ENCODE measurements around the gene PRADC1. TPM values are rescaled to one million over a fixed set of nuclear protein-coding genes. Genes with fewer than 3 reads are reported as not detected.
"Not testable (repeated sequence)": the region's sequence is repeated elsewhere in the genome, so short reads cannot be mapped to it uniquely, and the experiment has no call there.

Gene PRADC1
- total RNA-seq (2014; rRNA removed; shearing (Covaris generic); ENCODE audit: low replicate concordance), result 30.0 and 35.7 TPM in 2 replicates

DNA sequence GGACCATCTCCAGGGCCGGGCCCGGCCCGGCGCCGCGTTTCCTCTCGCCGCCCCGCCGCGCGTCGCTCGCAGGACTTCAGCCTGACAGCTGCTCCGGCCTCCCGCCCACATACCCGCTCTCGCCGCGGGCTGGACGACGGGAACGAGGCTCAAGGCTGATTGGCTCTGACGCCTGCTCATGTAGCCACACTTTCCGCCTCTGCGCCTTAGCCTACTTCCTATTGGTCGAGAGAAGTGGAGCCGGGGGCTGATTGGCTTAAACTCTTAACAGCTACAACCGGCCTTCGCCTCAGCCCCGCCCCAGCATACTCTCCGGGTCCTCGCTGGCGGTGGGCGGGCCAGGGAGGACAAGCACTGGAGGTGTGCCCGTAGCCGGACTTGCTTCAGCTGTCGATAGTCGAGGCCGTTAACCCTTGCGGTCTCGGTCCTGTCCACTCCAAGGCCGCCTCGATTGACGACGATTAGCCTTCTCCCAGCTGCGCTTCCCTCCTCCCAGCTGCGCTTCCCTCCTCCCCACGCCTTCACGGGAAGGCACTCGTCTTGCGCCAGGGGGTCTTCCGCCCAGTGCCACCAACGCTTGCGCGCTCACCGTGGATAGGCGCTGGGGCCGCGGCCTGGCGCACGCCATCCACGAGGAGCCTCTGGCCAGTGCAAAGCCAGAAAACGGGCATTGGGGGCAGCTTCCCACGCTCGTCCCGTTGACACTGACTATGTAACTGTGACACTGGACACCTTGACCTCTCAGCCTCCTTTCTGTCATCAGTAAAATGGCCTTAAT lies at the start of gene PRADC1:
Gene PRADC1, minus strand, starts transcription at position 86 of the 778 bp plus-strand sequence. Its CDS starts 79 bp downstream, at position 7.
- DNase-seq, result peak; percentile 99
- Histone ChIP-seq H3K27me3 (no peaks in the 10 kb centered on the region), H3K9me3 (no peaks in the 10 kb centered on the region), H3K36me3 (peaks cover 22% of the 10 kb centered on the region), H3K4me3 (peak within 1 kb of the TSS; percentile 97)

DNA sequence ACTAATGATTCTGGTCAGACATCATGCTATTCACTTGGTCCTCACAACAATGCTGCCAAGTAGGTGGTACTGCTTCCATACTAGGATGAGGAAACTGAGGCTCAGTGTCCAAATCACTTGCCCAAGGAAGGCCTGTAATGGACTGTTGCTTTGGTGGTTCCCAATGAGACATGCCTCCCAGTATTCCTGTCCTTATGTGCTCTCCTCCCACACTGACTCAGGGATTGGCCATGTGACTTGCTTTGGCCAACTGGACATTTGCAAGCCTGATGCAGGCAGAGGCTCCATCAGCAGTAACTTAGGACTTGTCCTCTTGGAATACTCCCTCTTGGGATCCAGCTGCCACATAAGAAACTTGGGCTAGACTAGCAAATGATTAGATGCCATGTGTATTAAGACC lies 48.2 kb upstream of the PRADC1 start:
- DNase-seq, result no peak
- no peaks in the 10 kb centered on the region for H3K36me3 ChIP-seq
- H3K4me3 ChIP-seq, result no peak overlapping the region
- 0 out of 2 replicates have a peak, but pooled peaks cover 4% of the 10 kb centered on the region for H3K27me3 ChIP-seq
- no peaks in the 10 kb centered on the region for H3K9me3 ChIP-seq

DNA sequence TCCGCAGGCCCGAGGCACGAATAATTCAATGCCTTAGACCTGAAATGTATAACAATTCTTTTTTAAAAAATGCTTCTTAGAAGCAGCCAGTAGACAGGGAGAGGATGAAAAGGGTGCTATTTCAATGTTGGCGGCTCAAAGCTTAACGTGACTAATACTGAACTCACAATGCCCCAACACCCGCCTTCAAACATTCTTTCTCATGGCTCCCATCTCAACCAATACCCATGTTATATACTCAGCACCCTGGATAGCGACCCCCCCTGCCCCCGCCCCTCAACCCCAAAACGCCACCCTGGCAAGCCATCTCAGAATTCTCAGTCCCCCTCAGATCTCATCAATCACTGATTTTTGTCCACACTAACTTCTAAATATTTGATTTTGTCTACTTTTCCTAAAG lies 46.8 kb upstream of the PRADC1 start:
- no peaks in the 10 kb centered on the region for H3K9me3 ChIP-seq
- DNase-seq, result no peak

DNA sequence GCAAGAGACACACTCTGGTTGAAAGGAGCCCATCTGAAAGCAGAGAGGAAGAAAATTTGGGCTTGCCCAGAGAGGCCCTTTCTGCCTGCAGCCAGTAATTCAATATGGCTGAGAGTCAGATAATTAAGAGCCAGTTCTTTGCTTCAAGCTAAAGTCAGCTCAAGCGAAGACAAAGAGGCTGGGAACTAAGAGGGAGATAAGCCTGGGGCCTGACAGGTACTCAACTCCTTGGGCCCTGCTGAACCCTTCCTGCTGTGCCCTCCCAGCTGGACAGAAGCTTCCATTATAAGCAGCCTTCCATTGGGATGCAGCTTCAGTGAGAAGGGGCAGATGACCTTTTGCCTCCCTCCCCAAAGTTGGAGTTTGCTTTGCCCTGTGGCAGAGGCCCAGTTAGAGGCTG lies 39.2 kb upstream of the PRADC1 start:
- DNase-seq, result no peak
- Histone ChIP-seq H3K4me3 (no peak overlapping the region), H3K27me3 (no peaks in the 10 kb centered on the region), H3K9me3 (no peaks in the 10 kb centered on the region), H3K36me3 (no peaks in the 10 kb centered on the region)

More for the DNA sequence above, 46.8 kb upstream of the PRADC1 start:
- Histone ChIP-seq H3K4me3 (no peak overlapping the region), H3K27me3 (no peaks in the 10 kb centered on the region), H3K36me3 (no peaks in the 10 kb centered on the region)

DNA sequence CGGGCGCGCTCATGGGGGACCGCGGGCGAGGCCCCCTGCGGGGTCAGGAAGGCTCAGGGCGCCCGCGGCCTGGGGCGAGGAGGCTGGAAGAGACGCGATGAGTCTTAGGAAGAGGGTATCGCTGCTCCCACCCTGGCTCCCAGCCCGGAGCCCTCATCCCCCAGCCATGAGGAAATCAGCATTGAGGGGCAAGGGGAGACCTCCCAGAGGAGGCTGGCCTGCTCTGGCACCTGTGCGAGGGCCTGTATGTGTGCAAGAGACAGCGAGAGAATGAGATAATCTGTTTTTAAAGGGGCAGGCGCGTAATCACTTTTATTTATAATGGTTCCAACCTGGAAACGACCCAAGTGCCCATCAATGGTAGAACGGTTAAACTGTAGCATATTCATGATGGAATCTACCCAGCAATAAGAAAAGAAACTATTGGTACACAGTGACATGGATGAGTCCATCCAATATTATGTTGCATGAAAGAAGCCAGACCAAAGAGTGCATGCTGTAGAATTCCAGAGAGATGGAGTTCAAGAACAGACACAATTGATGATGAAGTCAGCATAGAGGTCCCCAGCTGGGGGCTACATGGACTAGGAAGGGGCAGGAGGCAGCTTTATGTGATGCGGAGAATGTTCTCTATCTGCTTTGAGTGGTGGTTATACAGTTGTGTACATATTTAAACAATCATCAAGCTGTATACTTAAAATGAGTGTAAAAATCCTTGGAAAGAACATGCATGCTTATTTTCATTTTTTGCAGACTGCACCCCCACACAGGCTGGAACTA lies 36.8 kb upstream of the PRADC1 start:
- no peaks in the 10 kb centered on the region for H3K36me3 ChIP-seq
- no peaks in the 10 kb centered on the region for H3K27me3 ChIP-seq
- no peak overlapping the region for H3K4me3 ChIP-seq
- H3K9me3 ChIP-seq, result no peaks in the 10 kb centered on the region
- DNase-seq, result no peak

DNA sequence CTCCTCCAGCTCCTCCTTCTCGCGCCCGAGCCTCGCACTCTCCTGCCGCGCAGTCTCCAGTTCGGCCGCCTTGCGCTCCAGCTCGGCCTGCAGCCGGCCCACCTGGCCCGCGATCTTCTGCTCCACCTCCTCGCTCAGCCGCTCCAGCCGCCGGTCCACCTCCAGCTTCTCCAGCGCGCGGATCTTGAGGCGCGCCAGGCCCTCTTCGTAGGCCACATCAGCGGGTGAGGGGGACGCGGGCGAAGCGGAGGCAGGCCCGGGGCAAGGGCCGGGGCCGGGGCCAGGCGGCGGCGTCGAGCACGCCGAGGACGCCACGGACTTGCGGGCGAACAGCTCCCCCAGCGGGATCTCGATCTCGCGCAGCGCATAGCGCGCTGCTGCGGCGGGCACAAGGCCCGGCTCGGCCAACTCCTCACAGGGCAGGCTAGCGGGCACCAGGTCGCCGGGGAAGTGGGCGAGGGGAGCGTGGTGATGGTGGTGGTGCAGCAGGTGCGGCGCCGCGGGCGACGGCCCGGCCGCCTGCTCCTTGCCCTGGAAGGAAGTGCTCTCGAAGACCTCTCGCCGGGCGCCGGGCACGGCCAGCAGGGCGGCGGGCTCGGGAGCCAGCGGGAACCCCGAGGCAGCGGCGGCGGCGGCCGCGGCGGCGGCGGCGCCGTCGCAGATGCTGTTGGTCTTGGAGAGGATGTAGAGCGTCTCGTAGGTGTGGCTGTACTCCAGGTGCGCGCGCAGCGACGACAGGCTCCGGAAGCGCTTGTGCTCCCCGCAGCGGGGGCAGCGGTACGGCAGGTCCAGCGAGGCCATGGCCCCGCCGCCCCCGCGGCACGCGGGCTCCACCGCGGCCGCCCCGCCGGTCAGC lies 36.0 kb upstream of the PRADC1 start:
- no peak for DNase-seq
- no peaks in the 10 kb centered on the region for H3K27me3 ChIP-seq
- no peak overlapping the region for H3K4me3 ChIP-seq
- H3K9me3 ChIP-seq, result no peaks in the 10 kb centered on the region
- no peaks in the 10 kb centered on the region for H3K36me3 ChIP-seq

DNA sequence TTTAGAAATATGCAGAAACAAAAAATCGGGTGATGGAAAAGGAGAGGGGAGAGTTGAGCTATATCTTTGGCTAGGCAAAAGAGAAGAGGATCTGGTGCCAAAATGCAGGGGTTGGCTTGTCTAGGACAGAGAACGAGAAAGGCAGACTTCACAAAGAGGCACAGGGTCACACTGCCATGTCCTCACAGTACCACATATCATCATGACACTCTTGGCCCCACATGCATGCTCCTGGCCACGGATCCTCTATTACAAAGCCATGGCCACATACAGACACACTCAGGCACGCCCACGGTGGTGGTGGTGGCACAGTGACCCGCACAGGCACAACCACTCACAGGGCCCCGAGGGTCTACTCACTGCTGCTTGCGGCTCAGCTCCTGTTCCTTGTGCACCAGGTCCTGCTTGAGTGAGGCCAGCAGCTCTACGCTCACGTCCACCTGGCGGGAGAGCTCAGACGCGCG lies 35.4 kb upstream of the PRADC1 start:
- Histone ChIP-seq H3K4me3 (no peak overlapping the region), H3K36me3 (no peaks in the 10 kb centered on the region)
- no peak for DNase-seq

DNA sequence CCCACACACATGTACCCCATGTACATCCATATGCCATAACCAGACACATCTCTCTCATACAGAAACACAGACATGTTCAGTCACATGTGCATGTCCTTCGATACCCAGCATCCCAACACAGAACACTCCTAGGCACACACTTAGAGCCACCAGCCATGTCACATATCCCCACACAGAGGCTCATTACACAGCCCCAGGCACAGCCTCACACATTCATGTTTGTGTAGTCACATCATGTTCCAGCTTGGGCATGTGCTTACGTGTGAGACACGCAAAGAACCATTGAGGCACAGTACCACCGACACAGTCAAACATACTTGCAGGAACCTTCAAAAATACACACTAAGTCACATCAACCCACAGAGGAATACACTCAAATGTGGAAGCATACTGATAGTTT lies 34.0 kb upstream of the PRADC1 start:
- Histone ChIP-seq H3K27me3 (no peaks in the 10 kb centered on the region), H3K4me3 (no peak overlapping the region), H3K36me3 (no peaks in the 10 kb centered on the region), H3K9me3 (no peaks in the 10 kb centered on the region)
- DNase-seq, result no peak

More for the DNA sequence above, 35.4 kb upstream of the PRADC1 start:
- Histone ChIP-seq H3K27me3 (no peaks in the 10 kb centered on the region), H3K9me3 (no peaks in the 10 kb centered on the region)

DNA sequence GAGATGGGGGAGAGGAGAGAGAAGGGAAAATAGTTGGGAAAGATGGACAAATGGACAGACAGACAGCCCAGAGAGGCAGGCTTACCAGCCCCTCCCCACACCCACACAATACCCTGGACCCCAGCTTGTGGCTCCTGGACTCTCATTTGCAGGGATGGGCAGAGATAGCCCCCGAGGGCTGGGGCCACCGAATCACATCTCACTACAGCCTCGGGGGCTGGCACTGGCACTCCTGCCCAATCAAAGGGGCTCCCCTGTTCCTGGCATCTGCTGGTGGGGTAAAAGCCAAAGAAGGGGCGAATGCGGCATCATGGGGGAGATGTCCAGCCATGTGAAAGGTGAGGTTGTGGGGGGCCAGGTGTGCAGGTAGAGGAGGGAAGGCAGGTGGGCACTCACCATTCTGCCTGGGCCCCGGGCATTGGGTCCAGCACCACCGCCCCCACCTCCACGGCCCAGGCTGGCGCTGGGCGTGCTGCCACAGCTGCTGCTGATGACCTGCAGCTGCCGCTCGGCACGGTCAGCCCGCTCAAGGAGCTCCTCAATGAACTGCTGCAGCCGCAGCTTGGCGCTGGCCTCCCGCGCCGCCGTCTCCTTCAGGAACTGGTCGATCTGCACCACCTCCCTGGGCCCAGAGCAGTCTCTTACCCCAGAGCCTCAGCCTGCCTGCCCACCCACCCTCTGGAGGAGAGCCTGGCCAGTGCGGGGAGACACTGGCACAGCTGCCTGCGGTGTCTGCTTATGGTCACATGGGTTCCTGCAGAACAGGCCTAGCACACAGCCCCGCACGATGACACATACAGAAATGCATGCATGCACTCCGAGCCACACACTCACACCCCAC lies 33.2 kb upstream of the PRADC1 start:
- Histone ChIP-seq H3K9me3 (no peaks in the 10 kb centered on the region), H3K36me3 (no peaks in the 10 kb centered on the region), H3K4me3 (no peak overlapping the region), H3K27me3 (no peaks in the 10 kb centered on the region)
- no peak for DNase-seq

DNA sequence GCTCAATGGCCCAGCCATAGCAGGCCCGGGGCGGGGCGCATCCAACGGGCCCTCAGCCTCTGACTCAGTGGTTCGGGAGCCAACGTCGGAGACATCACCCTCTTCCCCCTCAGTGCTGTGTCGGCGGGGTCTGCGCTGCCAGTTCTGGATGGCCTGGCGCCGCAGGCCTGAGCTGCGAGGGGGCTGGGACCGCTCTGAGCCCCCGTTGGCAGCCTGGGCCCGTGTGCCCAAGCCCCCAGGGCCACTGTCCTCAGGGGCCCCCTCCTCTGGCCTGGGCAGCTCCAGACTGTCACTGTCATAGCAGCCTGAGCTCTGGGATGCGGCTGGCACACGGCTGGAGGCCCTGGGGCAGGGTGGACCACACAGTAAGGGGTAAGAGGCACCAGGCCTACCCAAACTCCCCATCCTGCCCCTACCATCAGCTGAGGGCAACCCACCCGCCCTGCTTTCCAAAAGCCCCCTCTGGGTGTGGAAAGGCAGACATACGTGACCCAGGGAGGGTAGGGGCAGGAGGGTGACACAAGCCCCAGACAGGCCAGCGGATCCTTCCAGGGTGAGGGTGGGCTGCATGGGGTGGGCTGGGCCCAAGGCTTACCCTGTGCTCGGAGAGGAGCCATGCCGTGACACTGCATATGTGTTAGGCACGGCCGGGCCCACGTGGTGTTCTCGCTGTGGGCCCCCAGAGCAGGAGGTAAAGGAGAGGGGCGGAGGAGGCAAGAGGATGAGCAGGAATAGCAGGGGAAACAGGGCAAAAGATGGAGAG lies 32.4 kb upstream of the PRADC1 start:
- Histone ChIP-seq H3K4me3 (no peak overlapping the region), H3K27me3 (no peaks in the 10 kb centered on the region), H3K9me3 (no peaks in the 10 kb centered on the region), H3K36me3 (no peaks in the 10 kb centered on the region)
- no peak for DNase-seq

DNA sequence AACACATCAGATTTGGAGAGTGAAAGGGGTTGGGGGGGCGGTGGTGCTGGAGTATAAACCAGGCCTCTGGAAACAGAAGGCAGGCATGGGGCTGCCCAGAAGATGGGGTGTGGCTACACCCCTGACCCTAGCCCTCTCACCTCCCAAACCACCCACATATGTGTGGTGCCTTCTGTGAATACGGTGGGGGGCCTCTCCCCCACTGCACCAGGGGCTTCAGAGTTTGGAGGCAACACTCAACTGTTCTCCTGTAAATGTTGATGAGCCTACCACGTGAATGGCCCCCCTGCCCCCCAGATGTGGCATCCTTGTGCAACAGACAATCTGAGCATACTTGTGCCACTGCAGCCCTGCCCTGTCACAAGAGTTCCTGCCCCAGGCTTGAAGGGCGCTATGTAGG lies 31.7 kb upstream of the PRADC1 start:
- Histone ChIP-seq H3K36me3 (no peaks in the 10 kb centered on the region), H3K27me3 (no peaks in the 10 kb centered on the region), H3K4me3 (no peak overlapping the region), H3K9me3 (no peaks in the 10 kb centered on the region)
- DNase-seq, result no peak

DNA sequence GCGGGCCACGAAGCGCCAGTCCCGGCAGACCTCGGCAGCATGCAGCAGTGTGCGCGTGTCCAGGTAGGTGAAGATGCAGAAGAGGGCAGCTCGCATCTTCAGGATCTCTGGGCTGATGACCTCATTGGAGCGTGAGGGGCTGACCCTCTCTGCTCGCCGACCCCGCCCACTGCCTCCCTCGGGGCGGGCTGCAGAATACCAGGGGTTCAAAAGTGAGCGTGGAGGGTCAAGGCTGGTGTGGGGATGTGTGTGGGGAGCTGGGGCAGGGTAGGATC lies 31.2 kb upstream of the PRADC1 start:
- Histone ChIP-seq H3K9me3 (no peaks in the 10 kb centered on the region), H3K27me3 (no peaks in the 10 kb centered on the region), H3K4me3 (no peak overlapping the region), H3K36me3 (no peaks in the 10 kb centered on the region)
- no peak for DNase-seq

DNA sequence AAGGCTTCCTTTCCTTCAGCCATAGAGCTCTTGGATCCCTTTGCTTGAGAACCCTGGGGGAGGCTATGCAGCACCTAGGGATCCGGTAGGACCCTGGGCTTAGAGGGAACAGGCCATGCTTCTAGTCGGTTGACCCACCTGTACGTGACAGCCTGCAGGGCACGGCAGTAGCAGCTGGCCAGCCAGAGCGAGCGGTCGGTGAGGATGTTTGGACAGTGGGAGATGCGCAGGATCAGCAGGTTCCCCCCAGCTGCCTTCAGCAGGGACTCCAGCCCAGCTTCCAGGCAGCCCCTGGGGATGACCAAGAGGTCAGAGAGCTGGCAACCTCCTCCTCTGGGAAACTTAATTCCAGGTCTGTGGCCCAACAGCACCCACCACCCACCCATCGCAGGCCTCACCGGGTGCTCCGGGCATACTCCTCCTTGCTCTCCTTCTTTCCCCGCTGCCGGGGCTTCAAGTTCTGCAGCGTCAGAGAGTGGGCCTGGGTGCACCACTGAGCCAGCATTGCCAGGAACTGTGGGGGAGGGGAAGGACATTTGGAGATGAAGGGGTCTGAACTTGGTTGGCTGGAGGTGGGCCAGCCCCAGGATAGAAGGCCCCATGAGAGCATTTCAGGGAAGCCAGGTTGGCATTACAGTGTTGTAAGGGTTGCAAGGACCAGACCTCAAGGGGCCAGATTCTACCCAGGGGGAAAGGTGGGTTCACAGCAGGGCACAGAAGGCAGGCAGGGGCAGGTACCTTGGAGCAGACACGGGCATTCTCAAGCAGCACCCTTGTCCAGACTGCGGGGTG lies 30.7 kb upstream of the PRADC1 start:
- Histone ChIP-seq H3K27me3 (no peaks in the 10 kb centered on the region), H3K9me3 (no peaks in the 10 kb centered on the region), H3K36me3 (no peaks in the 10 kb centered on the region), H3K4me3 (no peak overlapping the region)
- DNase-seq, result no peak

DNA sequence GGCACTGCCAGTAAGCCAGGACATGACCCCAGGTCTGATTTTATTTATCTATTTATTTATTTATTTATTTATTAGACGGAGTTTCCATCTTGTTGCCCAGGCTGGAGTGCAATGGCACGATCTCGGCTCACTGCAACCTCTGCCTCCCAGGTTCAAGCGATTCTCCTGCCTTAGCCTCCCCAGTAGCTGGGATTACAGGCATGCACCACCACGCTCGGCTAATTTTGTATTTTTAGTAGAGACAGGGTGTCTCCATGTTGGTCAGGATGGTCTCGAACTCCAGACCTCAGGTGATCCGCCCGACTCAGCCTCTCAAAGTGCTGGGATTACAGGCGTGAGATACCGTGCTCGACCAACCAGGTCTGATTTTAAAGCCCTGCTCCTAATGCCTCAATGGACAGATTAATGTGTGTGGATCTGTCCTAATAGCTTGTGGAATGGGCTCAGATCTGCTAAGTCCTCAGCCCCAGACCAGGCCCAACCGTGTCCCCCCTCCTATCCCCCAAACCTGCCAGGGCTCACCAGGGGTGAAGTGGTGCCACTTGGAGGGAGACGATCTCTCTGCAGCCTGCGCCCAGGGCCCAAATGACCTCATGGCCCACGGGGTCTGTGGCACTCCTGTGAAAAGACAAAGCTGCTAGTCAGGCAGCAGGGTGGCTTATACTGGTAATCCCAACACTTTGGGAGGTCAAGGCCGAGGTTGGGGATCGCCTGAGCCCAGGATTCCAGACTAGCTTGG lies 29.8 kb upstream of the PRADC1 start:
- H3K27me3 ChIP-seq, H3K4me3 ChIP-seq, H3K9me3 ChIP-seq, DNase-seq, H3K36me3 ChIP-seq: not testable (repeated sequence)

Measured in MG63 (cell line).